ENCODE data around the gene TCAP.
A peak's percentile ranks its signal among the peaks of the same experiment; 100 is the strongest.

TCAP gene

GRCh38 chr17:39664581-39665561, at the start of gene TCAP:
Gene TCAP, plus strand, starts transcription at chr17:39665349. Its CDS starts 11 bp downstream, at chr17:39665360.
- no peak for DNase-seq

DNA sequence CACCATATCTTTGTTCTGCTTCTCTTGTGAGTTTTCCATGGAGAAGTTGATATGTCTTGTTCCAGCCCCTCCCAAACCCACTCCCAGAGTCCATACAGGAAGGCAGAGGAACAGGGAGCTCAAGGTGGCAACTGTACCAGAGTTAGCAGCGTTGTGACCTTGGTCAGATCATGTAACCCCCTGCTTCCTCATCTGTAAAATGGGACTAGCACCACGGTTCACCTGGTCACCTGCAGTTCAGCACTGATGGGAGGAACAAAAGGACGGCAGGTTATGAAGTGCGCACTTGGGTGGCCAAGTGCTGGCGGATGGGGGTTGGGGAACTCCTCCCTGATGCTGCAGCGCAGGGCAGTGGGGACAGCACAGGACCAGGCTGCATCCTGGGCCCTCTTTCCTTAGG, 49.7 kb upstream of the TCAP start:
- no peak for DNase-seq

DNA sequence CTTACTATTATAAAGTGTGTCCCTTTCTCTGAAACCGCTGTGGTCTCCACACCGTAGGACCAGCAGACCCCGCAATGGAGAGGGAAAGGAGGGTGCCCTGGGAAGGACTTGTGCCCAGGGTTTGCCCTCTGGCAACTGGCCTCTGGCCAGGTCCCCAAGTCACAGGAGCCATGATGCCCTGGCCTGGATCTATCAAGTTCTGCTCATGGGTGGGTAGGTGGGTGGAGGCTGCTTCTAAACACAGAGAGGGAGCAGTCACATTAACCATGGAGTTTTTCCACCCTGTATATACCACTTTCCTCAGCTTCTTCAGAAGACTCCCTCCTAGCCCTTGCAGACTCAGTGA, 48.1 kb upstream of the TCAP start:
- no peak for DNase-seq

DNA sequence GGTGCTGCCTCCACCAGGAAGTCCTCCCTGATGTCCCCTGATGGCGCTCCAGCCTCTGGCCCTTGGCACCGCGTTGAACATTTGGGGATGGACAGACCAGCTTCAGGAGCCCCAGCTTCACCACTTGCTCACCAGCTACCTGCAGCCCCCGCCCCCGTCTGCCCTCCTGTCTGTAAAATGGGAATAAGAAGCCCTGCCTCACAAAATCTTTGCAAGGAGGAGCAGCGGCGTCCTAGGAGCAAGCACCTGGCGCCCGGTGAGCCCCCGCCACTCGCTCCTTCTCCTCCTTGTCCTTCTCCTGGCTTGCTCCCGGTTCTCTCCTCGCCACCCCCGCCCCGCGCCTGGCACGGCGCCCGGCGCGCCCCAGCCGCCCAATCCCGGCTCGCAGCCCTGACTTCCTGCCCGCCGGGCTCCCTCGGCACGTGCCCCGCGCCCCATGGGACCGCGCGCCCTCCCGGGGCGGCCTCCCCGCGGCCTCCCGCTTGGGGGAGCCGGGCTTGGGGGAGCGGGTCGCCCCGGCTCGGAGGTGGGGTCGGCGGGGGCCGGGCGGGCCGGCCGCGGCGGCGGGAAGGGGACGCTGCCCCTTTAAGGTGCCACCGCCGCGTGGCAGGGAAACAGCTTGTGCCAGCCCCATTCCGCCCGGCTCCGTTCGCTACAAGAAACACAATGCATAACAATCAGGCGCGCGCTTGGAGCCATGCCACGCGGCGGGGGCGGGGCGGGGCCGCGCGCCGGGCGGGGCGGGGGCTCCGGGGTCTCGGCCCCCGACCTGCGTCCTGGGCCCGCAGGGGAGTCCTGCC, 47.5 kb upstream of the TCAP start:
- peak; percentile 71 for DNase-seq

DNA sequence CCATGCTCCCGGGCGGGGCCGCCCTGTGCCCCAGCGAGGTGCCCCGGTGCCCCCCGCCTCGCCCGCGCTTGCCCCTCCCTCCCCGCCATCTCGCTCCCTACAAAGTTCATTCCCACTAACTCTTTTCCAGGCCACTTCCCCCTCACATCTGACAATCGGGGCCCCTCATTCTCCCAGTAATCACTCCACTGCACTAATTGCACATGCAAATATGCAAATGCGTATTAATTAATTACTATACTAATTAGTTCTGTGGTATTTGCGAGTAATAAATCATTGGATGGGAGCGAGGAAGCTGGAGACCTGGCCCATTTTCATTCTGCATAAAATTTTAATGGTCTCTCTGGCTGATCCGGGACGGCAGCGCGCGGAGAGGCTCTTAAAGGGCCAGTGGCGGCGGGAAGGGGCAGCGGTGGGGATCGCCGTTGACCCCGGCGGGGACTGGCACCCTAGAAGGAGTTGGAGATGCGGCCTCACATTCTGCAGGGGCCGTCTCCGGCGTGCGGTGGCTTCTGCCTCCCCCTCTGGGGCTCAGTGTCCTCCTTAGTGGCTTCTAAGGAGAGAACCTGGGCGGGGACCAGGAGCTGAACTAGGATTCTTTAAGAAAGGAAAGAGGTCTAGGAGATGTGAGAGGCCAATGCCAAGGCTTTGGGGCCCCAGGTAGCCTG, 46.8 kb upstream of the TCAP start:
- DNase-seq = no peak

DNA sequence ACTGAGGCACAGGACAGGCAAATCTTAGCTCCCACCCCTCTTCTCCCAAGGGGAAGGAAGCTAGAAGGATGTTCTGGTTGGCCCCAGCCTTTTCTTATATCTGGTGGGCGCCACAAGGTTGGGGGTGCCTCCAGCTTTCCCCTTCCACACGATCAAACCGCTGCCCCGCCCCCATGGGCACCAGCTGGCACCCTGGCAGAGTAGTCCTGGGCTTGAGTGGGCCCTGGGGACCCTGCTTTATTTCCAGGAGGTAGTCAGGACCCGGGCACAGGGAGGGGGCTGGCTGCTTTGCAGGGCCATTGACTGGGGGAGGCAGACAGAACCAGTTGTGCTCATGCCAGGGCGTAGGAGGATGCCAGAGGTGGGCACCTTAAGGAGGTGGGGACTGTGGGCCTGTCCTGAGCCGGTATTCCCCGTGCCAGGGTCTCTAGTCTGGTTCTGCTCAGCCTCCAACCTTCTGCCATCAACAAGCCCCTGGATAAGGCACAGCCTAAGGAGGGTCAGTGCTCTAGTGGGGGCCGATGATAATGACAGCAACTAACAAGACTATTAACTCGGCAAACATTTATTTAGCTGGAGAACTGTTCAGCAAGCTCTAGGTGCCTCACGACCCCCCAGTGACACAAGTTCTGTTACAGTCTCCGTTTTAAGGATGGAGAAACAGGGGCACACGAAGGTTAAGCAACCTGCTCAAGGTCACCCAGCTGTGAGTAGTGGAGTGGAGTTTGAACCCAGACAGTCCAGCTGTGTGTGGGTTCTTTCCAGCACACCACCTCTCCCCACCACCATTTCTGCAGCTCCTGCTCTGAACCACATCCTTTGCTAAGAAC, 46.0 kb upstream of the TCAP start:
- DNase-seq = no peak

DNA sequence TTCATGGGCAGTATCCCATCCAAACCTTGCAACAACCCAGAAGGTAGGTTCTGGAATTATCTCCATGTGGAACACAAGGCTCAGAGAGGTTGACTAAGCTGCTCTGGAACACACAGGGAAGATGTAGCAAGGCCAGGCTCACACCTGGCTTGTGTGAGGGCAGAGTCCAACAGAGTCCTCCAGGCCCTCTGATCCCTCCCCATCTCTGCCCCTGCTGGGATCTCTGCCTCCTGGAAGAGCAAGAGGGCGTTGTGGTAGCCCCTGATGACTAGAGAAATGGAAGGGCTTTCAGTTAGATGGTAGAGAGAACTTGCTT, 45.4 kb upstream of the TCAP start:
- DNase-seq = no peak

GRCh38 chr17:39621523-39622379, 43.4 kb upstream of the TCAP start:
- DNase-seq = peak; percentile 94

DNA sequence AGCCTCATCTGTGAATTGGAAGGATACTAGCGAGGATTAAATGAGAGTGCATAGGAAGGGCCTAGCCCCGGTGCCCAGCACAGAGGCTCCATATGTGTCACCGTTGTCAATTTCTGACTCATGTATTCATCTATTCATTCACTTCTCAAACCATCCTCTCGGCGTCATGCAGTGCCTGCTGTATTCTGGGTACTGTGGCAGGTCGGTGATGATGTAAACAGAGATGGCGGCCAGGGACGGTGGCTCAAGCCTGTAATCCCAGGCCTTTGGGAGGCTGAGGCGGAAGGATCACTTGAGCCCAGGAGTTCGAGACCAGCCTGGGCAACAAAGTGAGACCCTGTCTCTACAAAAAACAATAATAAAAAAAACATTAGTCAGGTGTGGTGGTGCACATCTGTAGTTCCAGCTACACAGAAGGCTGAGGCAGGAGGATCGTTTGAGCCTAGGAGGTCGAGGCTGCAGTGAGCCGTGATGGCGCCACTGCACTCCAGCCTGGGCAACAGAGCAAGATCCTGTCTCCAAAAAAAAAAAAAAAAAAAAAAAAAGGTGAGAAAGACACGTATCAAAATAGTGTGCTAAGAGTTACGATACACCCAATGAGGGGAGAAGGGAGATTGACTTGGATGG, 42.7 kb upstream of the TCAP start:
- DNase-seq = no peak

DNA sequence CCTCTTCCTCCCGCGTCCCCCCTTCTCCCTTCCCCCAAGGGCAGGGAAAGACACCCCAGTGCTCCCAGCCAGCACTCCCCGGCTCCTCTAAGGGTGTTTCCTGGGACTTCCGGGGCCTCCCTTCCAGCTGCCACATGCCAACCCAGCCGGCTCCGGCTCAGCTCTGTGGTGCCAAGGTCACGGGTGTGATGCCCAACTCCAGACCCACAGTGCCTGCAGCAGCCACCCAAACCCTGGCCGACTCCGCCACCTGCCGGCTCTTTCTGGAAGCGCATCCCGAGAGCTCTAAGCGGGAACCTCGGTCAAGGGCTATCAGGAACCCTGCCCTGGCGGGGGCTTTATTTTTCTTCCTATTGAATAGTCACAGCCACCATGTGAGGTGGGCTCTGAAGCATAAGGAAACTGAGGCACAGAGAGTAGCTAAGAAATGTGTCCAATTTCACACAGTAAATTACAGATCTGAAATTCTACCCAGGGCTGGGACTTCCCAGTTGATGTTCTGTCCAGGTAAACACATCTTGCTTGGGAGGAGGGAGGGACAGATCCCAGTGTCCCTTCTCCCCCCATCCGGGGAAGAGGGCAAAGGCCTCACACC, 41.7 kb upstream of the TCAP start:
- peak; percentile 85 for DNase-seq

- no peak for DNase-seq
These were observed 40.8 kb upstream of the TCAP start for GRCh38 chr17:39624313-39624712.

DNA sequence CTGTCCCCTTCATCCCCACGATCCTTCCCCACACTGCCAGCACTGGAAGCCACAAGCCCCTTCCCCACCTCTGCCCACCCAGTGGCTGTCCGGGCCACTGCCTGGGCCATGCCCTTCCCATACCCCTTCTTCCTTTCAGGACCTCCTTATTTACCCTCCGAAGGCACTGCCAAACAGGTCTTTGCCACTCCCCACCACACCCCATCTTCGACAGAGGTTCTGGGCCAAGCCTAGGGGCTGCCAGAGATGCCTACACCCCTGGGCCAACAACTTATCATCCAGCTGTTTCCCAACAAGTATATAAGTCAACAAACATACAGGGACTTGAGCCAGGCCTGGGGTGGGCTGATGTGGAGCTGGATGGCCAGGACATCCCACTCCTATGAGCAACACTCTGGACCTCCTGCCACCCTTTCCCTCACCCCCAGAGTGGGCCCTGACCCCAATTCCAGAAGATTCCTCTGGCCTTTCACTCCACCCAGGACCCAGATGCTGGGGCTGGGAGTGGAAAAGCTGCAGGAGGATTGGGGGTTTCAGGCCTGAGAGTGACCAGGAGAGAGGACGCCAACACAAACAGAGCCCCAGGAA, 39.9 kb upstream of the TCAP start:
- no peak for DNase-seq

GRCh38 chr17:39626171-39627046, 38.7 kb upstream of the TCAP start, which contains the start of gene PPP1R1B:
Gene PPP1R1B, plus strand, starts transcription at chr17:39626952. Its CDS starts 441 bp downstream, at chr17:39627393.
- DNase-seq = no peak

DNA sequence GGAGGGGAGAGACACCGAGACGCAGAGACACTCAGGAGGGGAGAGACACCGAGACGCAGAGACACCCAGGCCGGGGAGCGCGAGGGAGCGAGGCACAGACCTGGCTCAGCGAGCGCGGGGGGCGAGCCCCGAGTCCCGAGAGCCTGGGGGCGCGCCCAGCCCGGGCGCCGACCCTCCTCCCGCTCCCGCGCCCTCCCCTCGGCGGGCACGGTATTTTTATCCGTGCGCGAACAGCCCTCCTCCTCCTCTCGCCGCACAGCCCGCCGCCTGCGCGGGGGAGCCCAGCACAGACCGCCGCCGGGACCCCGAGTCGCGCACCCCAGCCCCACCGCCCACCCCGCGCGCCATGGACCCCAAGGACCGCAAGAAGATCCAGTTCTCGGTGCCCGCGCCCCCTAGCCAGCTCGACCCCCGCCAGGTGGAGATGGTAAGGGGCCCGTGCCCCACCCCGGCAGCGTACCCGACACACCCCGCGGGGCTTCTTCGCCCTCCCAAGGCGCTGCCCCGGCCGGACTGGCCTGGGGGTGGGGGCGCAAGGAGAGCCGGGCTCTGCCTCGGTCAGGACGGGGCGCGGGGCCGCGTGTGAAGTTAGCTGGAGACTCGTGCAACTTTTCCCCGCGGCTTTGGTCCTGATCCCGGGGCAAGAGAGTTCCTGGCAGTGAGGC, 38.0 kb upstream of the TCAP start:
- no peak for DNase-seq

- DNase-seq = no peak
These were observed 37.2 kb upstream of the TCAP start for GRCh38 chr17:39627712-39628516.

DNA sequence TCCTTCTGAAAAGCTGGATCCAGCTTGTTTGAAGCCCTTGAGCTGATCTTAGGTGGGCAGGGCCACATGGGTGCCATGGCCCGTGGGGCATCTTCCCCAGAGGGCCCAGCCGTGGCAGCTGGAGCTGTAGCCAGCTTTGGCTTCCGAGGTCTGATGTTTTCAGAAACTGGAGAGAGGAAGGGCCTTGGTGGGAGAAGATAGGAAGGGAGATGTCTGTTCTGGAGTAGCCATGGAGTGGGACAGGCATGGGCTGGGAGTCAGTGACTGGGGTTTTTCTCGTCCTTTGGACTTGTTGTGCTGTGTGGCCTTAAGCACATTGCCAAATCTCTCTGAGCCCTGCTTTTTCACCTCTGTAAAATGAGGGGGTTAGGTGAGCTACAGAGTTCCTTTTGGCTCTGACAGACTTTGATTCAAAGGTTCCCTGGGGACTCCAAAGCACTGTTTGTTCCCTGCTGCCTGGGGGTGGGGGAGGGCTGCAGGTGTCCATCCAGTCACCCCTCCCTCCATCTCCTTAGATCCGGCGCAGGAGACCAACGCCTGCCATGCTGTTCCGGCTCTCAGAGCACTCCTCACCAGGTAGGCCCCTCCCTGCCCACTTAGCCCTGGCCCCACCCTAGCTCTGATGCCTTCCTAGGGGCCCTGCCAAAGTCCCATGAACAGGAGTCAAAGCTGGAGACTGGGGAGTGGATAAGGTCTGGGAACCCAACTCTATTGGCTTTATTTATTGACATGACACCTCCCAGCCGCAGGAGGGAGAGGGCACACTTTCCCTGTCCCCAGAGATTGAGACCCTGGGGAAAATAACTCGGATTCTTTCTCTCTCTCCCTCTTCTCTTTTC, 36.3 kb upstream of the TCAP start:
- DNase-seq = no peak

DNA sequence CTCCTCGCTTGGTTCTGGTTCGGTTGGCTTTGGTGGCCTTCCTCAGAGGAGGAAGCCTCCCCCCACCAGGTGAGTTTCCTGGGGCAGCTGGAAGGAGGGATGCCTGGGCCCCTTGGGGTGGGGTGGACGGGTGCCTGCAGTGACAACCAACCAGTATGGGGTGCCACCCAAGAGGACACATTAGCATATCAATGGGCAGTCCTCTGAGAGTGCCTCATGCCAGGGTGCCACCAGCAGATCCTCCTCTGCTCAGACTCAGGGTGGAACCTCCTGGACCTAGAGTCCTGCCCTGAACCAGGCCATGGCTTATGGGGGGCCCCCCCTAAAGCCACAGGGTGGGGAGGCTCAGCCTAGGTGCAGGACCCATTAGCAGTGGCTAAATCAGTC, 35.7 kb upstream of the TCAP start:
- DNase-seq = no peak
